Activated CD4-positive, alpha-beta T cell treated with anti-CD3 and anti-CD28 coated beads, Interleukin-2, amount 50 U/mL, for 48 hours (primary cell): ENCODE measurements around the gene ERP44.
"Not testable (repeated sequence)": the region's sequence is repeated elsewhere in the genome, so short reads cannot be mapped to it uniquely, and the experiment has no call there.

Experiments
- DNase-seq, 2 experiments: peaks; one replicate each; pipeline ENCODE4 v3.0.0-alpha.2; 2020

Gene ERP44

GRCh38 chr9:99998866-99999265 is 99.9 kb downstream of the ERP44 start:
- DNase-seq = no peak

DNA sequence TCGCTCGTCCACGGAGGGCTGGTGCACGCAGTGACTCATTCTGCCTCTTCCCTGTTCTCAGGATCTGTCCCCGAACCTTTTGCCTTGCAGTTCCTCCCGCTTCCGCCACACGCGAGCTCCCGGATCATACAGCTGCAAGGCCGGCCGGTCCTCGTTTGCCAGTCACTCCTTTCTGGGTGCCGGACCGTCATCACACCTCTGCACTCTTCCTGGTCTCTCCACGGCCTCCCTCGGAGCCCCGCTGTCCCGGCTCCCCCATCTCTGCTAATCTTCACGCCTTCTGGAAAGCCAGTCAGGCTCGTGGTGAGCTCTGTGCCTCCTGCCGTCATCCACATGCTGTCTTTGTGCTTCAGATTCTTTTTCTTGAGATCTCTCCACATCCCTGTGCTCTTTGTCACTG is 100.5 kb downstream of the ERP44 start:
- no peak for DNase-seq

DNA sequence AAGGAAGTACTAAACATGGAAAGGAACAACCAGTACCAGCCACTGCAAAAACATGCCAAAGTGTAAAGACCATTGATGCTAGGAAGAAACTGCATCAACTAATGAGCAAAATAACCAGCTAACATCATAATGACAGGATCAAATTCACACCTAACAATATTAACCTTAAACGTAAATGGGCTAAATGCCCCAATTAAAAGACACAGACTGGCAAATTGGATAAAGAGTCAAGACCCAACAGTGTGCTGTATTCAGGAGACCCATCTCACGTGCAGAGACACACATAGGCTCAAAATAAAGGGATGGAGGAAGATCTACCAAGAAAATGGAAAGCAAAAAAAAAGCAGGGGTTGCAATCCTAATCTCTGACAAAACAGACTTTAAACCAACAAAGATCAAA is 108.3 kb downstream of the ERP44 start:
- DNase-seq = not testable (repeated sequence)

DNA sequence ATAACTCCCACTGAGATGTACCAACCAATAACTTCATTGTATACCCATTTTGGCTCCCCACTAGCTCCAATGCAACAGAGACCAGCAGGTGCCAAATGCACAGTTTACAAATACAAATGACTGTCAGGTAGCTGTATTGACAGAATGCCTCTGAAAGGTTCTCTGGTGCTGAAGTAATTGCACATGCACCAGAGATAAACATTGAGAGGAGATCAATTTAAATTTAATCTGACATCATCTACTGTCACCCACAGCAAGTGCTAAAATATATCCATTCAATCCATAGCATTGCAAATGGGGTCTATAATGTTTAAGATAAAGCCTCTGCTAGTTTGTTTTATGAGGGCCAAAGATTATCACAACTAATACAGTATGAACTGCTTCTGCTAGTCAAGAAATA is 112.2 kb downstream of the ERP44 start:
- DNase-seq = no peak

- DNase-seq = no peak
Measured at GRCh38 chr9:99980598-99980997, 118.2 kb downstream of the ERP44 start.

- no peak for DNase-seq
Measured at GRCh38 chr9:99978221-99978620, 120.6 kb downstream of the ERP44 start.

- DNase-seq = no peak
Measured at GRCh38 chr9:99977033-99977792, 121.6 kb downstream of the ERP44 start.

DNA sequence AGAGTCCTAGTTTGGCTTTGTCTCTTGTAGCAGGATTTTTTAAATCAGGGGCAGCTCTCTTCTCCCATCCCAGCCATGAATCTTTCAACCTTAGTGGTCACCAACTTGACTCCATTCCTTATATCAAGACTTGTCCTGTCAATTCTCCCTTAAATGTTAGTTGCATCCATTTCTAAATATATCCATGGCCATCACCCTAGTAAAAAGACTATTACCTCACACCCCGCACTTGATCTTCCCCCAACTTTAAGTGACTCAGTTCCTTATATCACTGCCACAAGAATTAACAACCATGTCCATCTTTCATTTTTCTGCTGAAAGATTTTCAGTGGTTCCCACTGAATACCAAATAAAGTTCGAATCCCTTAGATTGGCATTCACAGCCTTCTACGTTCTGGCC is 125.3 kb downstream of the ERP44 start:
- no peak for DNase-seq

DNA sequence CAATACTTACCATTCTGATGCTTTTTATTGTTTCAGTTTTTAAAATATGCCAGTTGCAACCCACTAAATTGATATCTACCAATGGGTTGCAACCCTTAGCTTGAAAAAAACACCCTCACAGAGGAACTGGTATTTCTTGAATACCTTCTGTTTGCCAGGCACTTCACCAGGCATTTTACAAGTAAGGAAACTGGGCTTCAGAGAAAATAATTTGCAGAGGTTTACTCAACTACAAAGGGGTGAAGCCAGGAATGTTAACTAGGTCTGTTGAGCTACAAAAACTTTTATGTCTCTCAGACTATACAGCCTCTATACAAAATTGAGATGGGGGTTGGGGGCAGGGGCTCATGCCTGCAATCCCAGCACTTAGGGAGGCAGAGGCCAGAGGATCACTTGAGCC is 127.4 kb downstream of the ERP44 start:
- DNase-seq = no peak

GRCh38 chr9:99970481-99970880 is 128.3 kb downstream of the ERP44 start:
- DNase-seq = no peak

GRCh38 chr9:99967457-99967856 is 131.3 kb downstream of the ERP44 start:
- DNase-seq = no peak

- no peak for DNase-seq
Measured at GRCh38 chr9:99966716-99967115, 132.1 kb downstream of the ERP44 start.

GRCh38 chr9:99966001-99966400 is 132.8 kb downstream of the ERP44 start:
- DNase-seq = no peak

DNA sequence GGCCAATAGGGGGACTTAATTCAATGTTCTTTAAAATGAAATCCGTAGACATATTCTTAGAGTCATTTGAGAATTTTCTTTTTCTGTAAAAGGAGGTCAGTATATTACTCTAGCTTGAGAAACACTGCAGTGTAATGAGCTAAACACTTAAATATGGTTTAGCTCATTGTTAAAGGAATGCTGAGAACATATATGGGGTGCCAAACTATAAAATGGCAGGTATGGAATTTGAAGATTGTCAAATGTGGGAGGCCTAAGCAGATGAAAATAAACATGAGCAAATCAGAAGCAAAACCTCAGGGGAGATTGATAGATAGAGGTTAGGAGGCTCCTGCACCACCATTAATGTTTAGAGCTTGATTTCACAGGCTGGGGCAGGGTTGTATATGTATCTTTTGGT is 134.5 kb downstream of the ERP44 start:
- DNase-seq = no peak

GRCh38 chr9:99962680-99963261 is 136.0 kb downstream of the ERP44 start:
- no peak for DNase-seq

- DNase-seq = no peak
Measured at GRCh38 chr9:99955606-99956005, 143.2 kb downstream of the ERP44 start.

GRCh38 chr9:99954819-99955218 is 144.0 kb downstream of the ERP44 start:
- no peak for DNase-seq

- DNase-seq = no peak
Measured at GRCh38 chr9:99953861-99954507, 144.8 kb downstream of the ERP44 start.

- no peak for DNase-seq
Measured at GRCh38 chr9:99948896-99949295, 149.9 kb downstream of the ERP44 start.

DNA sequence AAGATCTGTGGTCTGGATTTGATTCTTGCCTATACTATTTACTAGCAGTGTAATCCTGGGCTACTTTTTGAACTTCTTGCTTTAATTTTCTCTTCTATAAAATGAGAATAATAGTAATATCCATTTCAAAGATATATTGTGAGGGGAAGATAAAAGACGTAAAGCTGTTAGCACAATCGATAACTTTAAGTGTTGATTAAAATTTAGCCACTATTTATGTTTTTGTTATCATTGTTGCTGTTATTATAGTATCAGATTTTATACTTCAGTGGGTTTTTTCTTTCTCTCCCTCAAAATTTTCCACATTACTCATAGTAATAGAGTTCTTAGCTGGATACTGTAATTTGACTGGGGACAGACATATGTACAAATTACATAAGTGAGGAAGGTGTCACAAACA is 150.3 kb downstream of the ERP44 start:
- no peak for DNase-seq

- DNase-seq = no peak
Measured at GRCh38 chr9:99947395-99947794, 151.4 kb downstream of the ERP44 start.

GRCh38 chr9:99936947-99937587 is 161.7 kb downstream of the ERP44 start:
- no peak for DNase-seq

DNA sequence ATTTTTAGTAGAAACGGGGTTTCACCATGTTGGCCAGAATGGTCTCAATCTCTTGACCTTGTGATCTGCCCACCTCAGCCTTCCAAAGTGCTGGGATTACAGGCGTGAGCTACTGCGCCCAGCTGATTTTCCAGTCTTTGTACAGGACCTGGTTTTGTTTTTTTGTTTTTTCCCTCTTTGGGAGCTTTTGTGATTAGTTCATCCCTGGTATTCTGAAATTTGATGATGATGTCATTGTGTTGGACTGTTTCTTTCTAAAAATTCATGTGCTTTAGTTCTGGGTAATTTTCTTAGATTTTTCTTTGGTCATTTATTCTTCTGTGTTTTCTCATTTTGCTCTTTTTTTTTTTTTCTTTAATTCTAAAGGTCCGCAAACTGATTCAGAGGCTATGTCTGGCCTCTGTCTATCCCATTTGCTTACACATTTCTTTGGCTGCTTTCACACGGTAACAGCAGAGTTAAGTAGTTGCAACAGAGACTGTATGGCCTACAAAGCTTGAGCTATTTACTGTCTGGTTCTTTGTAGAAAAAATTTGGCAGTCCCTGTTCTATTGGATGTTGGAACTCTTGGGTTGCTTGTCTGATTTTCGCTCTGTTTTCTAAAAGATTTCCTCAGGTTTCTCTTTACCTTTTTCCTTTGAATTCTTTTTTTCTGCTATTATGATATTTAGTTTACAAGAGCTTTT is 167.5 kb downstream of the ERP44 start:
- no peak for DNase-seq
